ENCODE data around the gene ESR2. TPM values are rescaled to one million over a fixed set of nuclear protein-coding genes. Genes with fewer than 3 reads are reported as not detected.
A peak's percentile ranks its signal among the peaks of the same experiment; 100 is the strongest.
"Not testable (repeated sequence)": the region's sequence is repeated elsewhere in the genome, so short reads cannot be mapped to it uniquely, and the experiment has no call there.

The ESR2 gene
- total RNA-seq, 1 experiment from 2014 or later = 0.74 TPM

- DNase-seq (ENCODE audit: low read depth) = no peak
Observed at GRCh38 chr14:64147126-64147790, 146.9 kb downstream of the ESR2 start.

GRCh38 chr14:64137657-64138290 lies 156.4 kb downstream of the ESR2 start:
- DNase-seq (ENCODE audit: low read depth) = no peak

GRCh38 chr14:64126548-64126947 lies 167.6 kb downstream of the ESR2 start:
- no peak for DNase-seq (ENCODE audit: low read depth)

GRCh38 chr14:64125270-64125669 lies 168.9 kb downstream of the ESR2 start:
- DNase-seq (ENCODE audit: low read depth) = no peak

GRCh38 chr14:64123241-64123822 lies 170.8 kb downstream of the ESR2 start:
- no peak for DNase-seq (ENCODE audit: low read depth)

- DNase-seq (ENCODE audit: low read depth) = no peak
Observed at GRCh38 chr14:64119980-64120379, 174.2 kb downstream of the ESR2 start.

- no peak for DNase-seq (ENCODE audit: low read depth)
Observed at GRCh38 chr14:64119500-64119899, 174.7 kb downstream of the ESR2 start.

- no peak for DNase-seq (ENCODE audit: low read depth)
Observed at GRCh38 chr14:64118892-64119291, 175.3 kb downstream of the ESR2 start.

GRCh38 chr14:64118403-64118742 lies 175.8 kb downstream of the ESR2 start:
- DNase-seq (ENCODE audit: low read depth) = not testable (repeated sequence)

GRCh38 chr14:64117671-64118402 lies 176.3 kb downstream of the ESR2 start:
- DNase-seq (ENCODE audit: low read depth) = peak; percentile 89

GRCh38 chr14:64115401-64115800 lies 178.8 kb downstream of the ESR2 start:
- DNase-seq (ENCODE audit: low read depth) = no peak

GRCh38 chr14:64114796-64115195 lies 179.4 kb downstream of the ESR2 start:
- no peak for DNase-seq (ENCODE audit: low read depth)

- no peak for DNase-seq (ENCODE audit: low read depth)
Observed at GRCh38 chr14:64114166-64114565, 180.0 kb downstream of the ESR2 start.

GRCh38 chr14:64112867-64113678 lies 181.1 kb downstream of the ESR2 start:
- no peak for DNase-seq (ENCODE audit: low read depth)

- no peak for DNase-seq (ENCODE audit: low read depth)
Observed at GRCh38 chr14:64110802-64111201, 183.4 kb downstream of the ESR2 start.

GRCh38 chr14:64109819-64110554 lies 184.2 kb downstream of the ESR2 start:
- no peak for DNase-seq (ENCODE audit: low read depth)

GRCh38 chr14:64107438-64107837 lies 186.7 kb downstream of the ESR2 start:
- DNase-seq (ENCODE audit: low read depth) = no peak

- no peak for DNase-seq (ENCODE audit: low read depth)
Observed at GRCh38 chr14:64098120-64098519, 196.1 kb downstream of the ESR2 start.

GRCh38 chr14:64095620-64096019 lies 198.6 kb downstream of the ESR2 start:
- DNase-seq (ENCODE audit: low read depth) = no peak

- DNase-seq (ENCODE audit: low read depth) = no peak
Observed at GRCh38 chr14:64092940-64093339, 201.2 kb downstream of the ESR2 start.

- no peak for DNase-seq (ENCODE audit: low read depth)
Observed at GRCh38 chr14:64092338-64092737, 201.8 kb downstream of the ESR2 start.
